ENCODE measurements around the gene HAGH.
A peak's percentile ranks its signal among the peaks of the same experiment; 100 is the strongest.

DNA sequence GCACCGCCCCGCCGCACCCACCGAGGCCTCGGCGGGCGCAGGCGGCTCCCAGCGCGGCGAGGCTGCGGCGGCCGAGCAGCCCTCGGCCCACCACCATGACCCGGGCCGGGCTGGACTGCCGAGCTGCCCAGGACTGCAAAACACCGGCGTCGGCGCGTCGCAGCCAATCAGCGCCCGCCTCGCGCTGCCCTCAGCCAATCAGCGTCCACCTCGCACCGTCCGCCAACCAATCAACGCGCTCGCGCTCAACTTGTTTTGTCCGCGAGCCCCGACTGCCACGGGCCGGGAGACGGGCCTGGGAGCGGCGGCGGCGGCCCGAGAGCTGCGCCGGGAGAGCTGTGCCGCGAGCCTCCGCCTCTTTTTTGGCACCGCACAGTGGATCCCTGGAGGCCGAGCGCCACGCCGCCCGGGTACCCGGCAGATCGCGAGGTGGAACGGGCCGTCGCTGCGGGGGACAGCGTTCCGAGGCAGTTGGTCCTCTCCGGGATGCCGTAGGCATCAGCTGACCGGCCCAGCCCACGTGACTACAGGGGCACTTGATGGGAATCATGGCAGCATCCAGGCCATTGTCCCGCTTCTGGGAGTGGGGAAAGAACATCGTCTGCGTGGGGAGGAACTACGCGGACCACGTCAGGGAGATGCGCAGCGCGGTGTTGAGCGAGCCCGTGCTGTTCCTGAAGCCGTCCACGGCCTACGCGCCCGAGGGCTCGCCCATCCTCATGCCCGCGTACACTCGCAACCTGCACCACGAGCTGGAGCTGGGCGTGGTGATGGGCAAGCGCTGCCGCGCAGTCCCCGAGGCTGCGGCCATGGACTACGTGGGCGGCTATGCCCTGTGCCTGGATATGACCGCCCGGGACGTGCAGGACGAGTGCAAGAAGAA is at the start of gene HAGH, which contains the start of gene FAHD1:
- TF ChIP-seq, protein P1, sequence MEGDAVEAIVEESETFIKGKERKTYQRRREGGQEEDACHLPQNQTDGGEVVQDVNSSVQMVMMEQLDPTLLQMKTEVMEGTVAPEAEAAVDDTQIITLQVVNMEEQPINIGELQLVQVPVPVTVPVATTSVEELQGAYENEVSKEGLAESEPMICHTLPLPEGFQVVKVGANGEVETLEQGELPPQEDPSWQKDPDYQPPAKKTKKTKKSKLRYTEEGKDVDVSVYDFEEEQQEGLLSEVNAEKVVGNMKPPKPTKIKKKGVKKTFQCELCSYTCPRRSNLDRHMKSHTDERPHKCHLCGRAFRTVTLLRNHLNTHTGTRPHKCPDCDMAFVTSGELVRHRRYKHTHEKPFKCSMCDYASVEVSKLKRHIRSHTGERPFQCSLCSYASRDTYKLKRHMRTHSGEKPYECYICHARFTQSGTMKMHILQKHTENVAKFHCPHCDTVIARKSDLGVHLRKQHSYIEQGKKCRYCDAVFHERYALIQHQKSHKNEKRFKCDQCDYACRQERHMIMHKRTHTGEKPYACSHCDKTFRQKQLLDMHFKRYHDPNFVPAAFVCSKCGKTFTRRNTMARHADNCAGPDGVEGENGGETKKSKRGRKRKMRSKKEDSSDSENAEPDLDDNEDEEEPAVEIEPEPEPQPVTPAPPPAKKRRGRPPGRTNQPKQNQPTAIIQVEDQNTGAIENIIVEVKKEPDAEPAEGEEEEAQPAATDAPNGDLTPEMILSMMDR (IDR thresholded peaks at IDR 0.05; ENCODE audit: insufficient read depth, low read depth, low read length) = no peak
- peak; percentile 29 for TF ChIP-seq EZH2 (IDR thresholded peaks at IDR 0.05; ENCODE audit: insufficient read depth, low read length)
